Loucy (cell line): Measurements from ENCODE around the gene DOLPP1.

Experiments
- H2AFZ ChIP-seq: fragments of 200-600 bp; sonication (generic); 2 replicates; pipeline ENCODE4 v1.6.0; 2016; ENCODE audit warnings: antibody characterized with exemption, mild to moderate bottlenecking, low read length, moderate library complexity
- H3F3A ChIP-seq: fragments of 200-600 bp; 2 replicates; pipeline ENCODE4 v1.6.0; 2016; ENCODE audit warnings: antibody characterized with exemption, low read depth, mild to moderate bottlenecking
- H3K27me3 ChIP-seq: fragments of 200-600 bp; sonication (generic); 2 replicates; pipeline ENCODE4 v1.6.1; 2014; ENCODE audit warnings: low read length, mild to moderate bottlenecking; ENCODE audit not compliant: insufficient read depth, poor library complexity, severe bottlenecking
- H3K36me3 ChIP-seq: fragments of 200-600 bp; sonication (generic); 2 replicates; pipeline ENCODE4 v1.6.1; 2016; ENCODE audit warnings: low read length; ENCODE audit not compliant: insufficient read depth
- H3K4me1 ChIP-seq: fragments of 200-600 bp; sonication (generic); 2 replicates; pipeline ENCODE4 v1.5.1; 2014; ENCODE audit warnings: low read length, mild to moderate bottlenecking; ENCODE audit not compliant: insufficient read depth, poor library complexity, severe bottlenecking
- H3K4me2 ChIP-seq: fragments of 200-600 bp; sonication (generic); 2 replicates; pipeline ENCODE4 v1.6.0; 2014; ENCODE audit warnings: antibody characterized with exemption, low read length, low read depth, mild to moderate bottlenecking; ENCODE audit not compliant: poor library complexity, severe bottlenecking
- H3K4me3 ChIP-seq: fragments of 200-600 bp; sonication (generic); 2 replicates; pipeline ENCODE4 v1.5.1; 2014; ENCODE audit warnings: low read length, mild to moderate bottlenecking, mixed read lengths; ENCODE audit not compliant: poor library complexity, severe bottlenecking
- H3K79me2 ChIP-seq: fragments of 200-600 bp; sonication (generic); 2 replicates; pipeline ENCODE4 v1.6.1; 2014; ENCODE audit warnings: low read length; ENCODE audit not compliant: insufficient read depth
- H3K9ac ChIP-seq: fragments of 200-600 bp; sonication (generic); 2 replicates; pipeline ENCODE4 v1.6.0; 2014; ENCODE audit warnings: mild to moderate bottlenecking, low read depth, low read length, moderate library complexity; ENCODE audit not compliant: poor library complexity, severe bottlenecking
- H3K9me2 ChIP-seq: fragments of 200-600 bp; sonication (generic); replicated peaks from 2 replicates; pipeline ENCODE4 v1.6.1; 2016; ENCODE audit warnings: low read depth, low read length, mixed read lengths
- H3K9me3 ChIP-seq: fragments of 200-600 bp; sonication (generic); 2 replicates; pipeline ENCODE4 v1.6.1; 2014; ENCODE audit warnings: mild to moderate bottlenecking, antibody characterized with exemption, low read length, low read depth; ENCODE audit not compliant: insufficient read depth
- H4K20me1 ChIP-seq: fragments of 200-600 bp; sonication (generic); 2 replicates; pipeline ENCODE4 v1.6.0; 2014; ENCODE audit warnings: antibody characterized with exemption, low read length, mild to moderate bottlenecking; ENCODE audit not compliant: insufficient read depth, poor library complexity, severe bottlenecking
- CTCF ChIP-seq: fragments of 200-600 bp; sonication (generic); conservative IDR thresholded peaks from 2 replicates; pipeline ENCODE4 v1.5.1; 2014; ENCODE audit warnings: mild to moderate bottlenecking, antibody characterized with exemption, low read length
- EZH2phosphoT487 ChIP-seq: fragments of 200-600 bp; IDR thresholded peaks from 2 replicates; pipeline ENCODE4 v1.6.1; 2018; ENCODE audit warnings: antibody characterized with exemption, mild to moderate bottlenecking, moderate library complexity, borderline replicate concordance

DOLPP1 gene

DNA sequence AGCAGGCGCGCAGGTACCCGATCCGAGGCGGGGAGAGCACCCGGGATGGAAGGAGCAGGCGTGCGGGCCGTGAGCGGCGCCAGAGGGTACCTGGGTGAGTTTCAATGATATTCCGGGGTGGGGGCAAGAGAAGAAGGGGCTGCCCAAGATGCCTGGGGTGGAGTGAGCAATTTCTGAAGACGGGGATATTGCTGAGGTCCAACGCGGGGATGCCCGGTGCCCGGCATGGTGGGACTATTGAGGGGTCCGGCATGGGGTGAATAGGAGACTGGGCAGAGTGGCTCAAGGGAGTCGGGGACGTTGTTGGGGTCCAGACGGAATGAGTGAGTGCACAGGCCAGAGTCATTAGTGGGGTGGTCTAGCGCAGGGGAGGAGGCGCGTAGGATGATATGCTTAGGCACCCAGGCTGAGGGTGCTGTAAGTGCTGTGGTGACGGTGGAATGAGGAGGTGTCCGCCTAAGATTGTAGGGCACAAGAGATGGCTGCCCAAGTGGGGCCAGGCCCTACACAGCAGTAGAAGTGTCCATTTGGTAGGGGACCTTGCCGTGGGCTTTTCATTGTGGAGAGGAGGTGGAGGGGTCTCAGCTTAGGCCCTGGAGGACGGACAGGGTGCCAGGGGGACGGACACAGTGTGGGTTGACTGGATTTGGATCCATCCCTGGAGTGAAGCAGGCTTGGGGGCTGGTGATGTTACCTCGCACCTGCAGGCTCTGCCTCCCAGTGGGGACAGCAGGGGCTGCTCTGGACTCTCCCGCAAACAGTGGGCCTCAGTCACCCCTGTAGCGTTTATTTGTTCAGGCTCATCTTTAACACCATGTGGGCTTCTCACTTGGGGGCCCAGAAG lies 43.8 kb upstream of the DOLPP1 start:
- Histone ChIP-seq H2AFZ (no peak overlapping the region; the same call in 1 of the 2 replicates), H3K4me2 (peak overlapping the region; percentile 86), H3K9ac (peak overlapping the region; percentile 70), H3K27me3 (no peaks in the 10 kb centered on the region), H3K4me1 (peaks cover 6% of the 10 kb centered on the region), H3K36me3 (no peaks in the 10 kb centered on the region), H4K20me1 (no peaks in the 10 kb centered on the region), H3K9me3 (no peaks in the 10 kb centered on the region), H3K9me2 (no peaks in the 10 kb centered on the region), H3K4me3 (peak overlapping the region; percentile 78), H3K79me2 (peaks cover 28% of the 10 kb centered on the region), H3F3A (no peaks in the 10 kb centered on the region)
- TF ChIP-seq CTCF: no peak
- no peak for TF ChIP-seq EZH2phosphoT487

- Histone ChIP-seq H3K36me3 (no peaks in the 10 kb centered on the region), H3K4me3 (peak overlapping the region; percentile 78), H3F3A (no peaks in the 10 kb centered on the region), H3K79me2 (peaks cover 28% of the 10 kb centered on the region), H3K27me3 (no peaks in the 10 kb centered on the region), H3K4me2 (peak overlapping the region; percentile 86), H3K4me1 (peaks cover 6% of the 10 kb centered on the region), H2AFZ (no peak overlapping the region), H3K9me3 (no peaks in the 10 kb centered on the region), H3K9me2 (no peaks in the 10 kb centered on the region), H3K9ac (peak overlapping the region; percentile 70), H4K20me1 (no peaks in the 10 kb centered on the region)
- TF ChIP-seq CTCF (no peak), EZH2phosphoT487 (no peak)
These were observed 43.2 kb upstream of the DOLPP1 start for GRCh38 chr9:129037767-129038098.

DNA sequence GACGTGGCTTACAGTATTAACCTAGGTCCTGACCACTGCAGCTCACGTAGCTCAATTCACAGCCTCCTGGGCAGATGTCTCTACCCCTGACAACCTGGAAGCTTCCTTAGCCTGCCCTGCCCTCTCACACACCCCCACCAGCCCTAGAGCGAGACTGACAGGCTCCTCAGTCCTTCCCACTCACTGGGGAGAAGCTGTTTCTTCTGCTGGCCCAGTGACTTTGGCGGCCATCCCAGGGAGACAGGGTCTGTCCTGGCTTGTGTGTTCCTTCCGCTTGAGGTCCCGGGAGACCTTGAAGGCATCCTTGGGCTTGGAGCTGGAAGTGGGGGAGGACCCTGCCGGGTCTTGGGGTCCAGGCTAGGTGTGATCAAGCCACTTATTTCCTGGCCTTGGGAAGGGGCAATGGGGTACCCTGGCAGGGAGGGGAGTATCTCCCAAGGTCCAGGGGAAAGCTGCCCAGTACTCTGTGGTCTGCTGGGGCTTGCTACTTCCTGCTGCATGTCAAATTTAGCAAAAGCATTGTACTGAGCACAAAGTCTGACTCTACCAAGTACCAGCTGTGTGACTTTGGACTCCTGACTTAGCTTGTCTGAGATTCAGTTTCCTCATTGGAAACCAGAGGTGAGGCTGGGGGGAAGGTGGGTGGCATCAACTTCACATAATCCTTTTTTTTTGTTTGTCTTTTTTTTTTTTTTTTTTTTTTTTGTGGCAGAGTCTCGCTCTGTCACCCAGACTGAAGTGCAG lies 42.6 kb upstream of the DOLPP1 start:
- Histone ChIP-seq H3K27me3 (no peaks in the 10 kb centered on the region), H3K4me2 (peak overlapping the region; percentile 86), H2AFZ (no peak overlapping the region), H3K79me2 (peaks cover 28% of the 10 kb centered on the region), H3K9me2 (no peaks in the 10 kb centered on the region), H3F3A (no peaks in the 10 kb centered on the region), H4K20me1 (no peaks in the 10 kb centered on the region), H3K9me3 (no peaks in the 10 kb centered on the region), H3K9ac (peak overlapping the region; percentile 70), H3K36me3 (no peaks in the 10 kb centered on the region), H3K4me3 (peak overlapping the region; percentile 78), H3K4me1 (peaks cover 6% of the 10 kb centered on the region)
- TF ChIP-seq EZH2phosphoT487: no peak
- no peak for TF ChIP-seq CTCF
